ENCODE results near the gene PEAK3. TPM values are rescaled to one million over a fixed set of nuclear protein-coding genes. Genes with fewer than 3 reads are reported as not detected.

Gene PEAK3, protein sequence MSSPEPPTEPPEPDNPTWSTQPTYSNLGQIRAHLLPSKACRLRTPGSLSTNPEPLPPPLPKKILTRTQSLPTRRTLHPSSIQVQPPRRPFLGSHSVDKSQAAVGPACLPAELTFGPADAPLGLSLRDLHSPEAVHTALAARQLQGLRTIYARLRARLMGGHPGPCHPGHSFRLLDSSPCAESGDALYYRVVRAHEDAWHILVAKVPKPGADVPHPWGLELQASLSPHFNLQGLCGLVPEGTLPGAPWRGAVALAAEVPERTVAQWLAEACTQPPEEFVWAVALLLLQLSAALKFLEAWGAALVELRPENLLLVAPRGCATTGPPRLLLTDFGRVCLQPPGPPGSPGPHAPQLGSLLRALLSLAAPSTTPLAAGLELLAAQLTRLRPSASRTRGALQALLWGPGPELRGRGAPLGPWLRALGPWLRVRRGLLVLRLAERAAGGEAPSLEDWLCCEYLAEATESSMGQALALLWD
- 0.03 and 0.35 TPM in 2 replicates for total RNA-seq (2014; rRNA removed; shearing (Covaris generic))
- polyA plus RNA-seq (2015; cell fraction: cytosol; rRNA removed): 0.03 and 0.06 TPM in 2 replicates
- polyA plus RNA-seq (2015; cell fraction: nucleus; rRNA removed): not detected in 2 replicates

DNA sequence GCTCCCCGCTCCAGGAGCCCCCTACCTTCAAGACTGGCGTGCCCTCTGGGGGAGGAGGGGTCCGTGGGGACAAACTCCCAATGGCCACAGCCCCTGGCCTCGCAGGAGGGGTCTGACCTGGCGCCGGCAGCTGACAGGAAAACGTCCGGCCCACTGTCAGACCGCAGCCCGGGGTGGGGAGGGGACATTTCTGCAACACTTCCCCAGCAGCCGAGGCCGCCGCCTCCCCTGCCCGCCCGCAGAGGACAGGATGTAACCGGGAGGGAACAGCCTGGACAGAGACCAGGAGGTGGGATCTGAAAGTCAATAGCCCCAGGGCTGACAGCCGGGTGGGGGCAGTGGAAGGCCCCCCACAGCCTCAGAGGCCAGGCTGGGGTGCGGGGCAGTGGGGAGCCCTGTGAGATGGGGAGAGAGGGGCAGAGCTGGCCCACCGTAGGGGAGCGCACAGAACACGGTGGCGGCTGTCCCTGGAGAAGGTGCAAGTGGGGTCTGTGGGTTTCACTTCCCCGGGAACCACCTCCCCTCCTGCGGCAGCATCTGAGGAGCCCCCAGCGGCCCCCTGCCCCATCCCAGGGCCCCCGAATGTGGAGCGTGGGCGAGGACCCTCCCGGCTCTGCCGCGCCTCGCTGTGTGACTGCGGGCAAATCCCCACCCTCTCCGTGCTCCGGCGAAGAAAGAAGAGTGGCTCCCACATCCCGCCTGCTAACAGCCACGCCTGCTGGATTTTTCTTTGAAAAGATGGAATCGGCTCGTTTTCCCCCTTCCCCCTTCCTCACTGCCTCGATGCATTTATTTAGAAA, at the start of gene PEAK3:
TSS of gene PEAK3 (minus strand) at position 114 of the 800 bp plus-strand sequence. CDS start 1,244 bp downstream, outside the sequence.
- peak; percentile 63 for DNase-seq (ENCODE audit: low read depth)

DNA sequence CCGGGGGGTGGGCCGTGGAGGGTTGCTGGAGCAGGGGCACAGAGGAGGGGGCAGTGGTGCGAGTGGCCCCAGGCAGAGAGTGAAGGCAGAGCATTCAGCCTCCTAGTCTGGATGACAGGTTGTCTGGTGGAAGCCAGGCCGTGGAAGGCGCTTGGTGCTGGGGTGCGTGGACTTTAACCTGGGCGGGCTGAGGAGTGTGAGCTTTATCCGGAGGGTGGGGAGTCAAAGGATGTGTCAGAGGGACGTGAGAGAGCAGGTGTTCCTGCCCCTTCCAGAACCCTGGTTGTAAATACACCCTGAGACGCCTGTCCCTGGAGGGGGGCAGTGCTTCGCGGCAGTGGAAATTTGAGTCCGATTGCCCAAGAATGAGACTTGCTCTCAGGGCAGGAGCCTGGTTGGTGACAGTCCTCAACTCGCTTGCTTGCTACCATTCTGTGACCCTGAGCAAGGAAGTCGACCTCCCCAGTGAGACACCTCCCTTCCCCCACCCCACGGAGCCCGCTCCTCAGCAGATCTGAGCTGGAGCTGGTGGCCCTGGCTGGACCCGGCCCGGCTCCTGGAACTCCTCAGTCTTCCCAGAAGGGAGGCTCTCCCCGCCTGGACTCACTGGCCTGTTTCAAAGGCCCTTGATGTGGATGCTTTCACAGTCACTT, 48.8 kb upstream of the PEAK3 start:
- no peak for DNase-seq (ENCODE audit: low read depth)

DNA sequence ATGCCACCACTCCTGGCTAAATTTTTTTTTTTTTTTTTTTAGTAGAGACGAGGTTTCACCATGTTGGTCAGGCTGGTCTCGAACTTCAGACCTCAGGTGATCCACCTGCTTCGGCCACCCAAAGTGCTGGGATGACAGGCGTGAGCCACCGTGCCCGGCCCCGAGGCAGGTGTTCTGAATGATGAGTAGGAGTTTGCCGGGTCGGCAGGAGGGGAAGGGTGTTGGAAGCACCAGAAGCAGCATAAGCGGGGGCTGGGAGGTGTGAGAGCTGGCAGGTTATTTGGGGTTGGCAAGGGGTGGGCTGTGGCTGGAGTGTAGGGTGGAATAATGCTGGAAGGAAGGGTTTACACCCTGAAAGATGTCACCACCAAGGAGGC, 48.3 kb upstream of the PEAK3 start:
- DNase-seq (ENCODE audit: low read depth): no peak

DNA sequence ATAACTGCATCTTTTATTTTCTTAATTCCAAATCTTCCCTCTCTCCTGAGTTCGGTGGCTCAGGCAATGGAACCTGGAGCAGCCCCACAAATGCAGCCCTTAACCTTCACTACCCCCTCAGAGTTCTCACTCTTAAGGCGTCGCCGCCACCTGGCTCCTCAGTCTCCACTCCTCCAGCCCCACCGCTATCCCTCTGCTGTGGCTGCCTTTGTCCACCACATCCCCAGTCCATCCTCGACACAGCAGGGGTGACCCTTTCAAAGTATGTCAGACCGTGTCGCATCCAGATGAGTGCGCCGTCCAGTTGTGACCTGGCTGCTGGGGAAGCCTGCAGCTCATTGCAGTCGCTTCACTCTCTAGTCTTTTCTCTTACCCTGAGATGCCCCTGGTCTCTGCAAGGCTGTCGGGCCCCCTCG, 47.5 kb upstream of the PEAK3 start:
- DNase-seq (ENCODE audit: low read depth): no peak

DNA sequence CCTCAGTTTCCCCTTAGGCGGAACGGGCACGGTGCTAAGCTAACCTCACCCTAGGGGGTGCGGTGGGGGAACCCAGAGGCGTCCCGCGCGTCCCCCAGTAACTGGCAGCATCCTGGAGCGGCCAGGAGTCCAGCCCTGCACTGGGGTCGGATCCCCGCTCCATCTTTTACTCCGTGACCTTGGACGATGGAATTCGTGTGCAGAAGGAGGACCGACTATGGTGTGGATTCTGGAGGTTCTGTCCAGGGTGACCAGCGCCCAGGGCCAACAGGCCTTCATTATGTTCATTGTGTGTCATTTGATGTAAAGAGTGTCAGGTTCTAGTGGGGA, 47.1 kb upstream of the PEAK3 start:
- DNase-seq (ENCODE audit: low read depth): no peak

DNA sequence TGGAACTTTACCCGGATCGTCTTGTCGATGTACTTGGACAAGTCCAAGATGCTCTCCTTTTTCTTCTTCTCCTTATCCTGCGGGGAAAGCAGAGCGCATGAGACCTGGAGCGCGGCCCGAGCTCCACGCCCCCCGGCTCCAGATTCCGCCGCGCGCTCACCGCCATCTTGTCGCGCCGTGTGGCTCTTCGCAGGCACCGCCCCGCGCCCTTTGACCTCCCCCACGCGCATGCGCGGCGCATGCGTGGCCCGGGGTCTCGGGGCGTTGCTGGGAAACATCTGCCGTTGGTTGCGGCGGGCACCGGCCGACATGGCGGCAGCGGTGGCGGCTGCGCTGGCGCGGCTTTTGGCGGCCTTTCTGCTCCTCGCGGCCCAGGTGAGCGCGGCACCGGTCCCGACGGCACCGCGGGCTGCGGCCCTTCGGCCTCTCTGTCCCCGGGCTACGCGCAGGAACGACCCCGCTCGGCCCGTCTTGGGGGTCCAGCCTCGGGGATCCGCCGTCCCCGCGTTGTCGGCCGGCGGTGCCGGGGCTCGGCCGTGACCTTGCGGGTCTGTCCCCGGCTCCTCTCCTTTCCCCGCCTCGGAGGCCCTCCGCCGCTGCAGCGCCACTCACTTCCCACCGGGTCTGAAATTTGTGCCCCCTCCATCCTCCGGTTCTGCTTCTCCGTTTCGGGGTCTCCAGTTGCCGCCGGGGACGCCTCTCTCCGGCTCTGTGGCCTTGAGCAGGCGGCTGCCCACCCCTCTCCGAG, 46.6 kb upstream of the PEAK3 start, which contains the start of the genes LSM7 and SPPL2B:
TSS of gene LSM7 (minus strand) at position 186 of the 748 bp plus-strand sequence. CDS start at position 166, 20 bp downstream.
TSS of gene SPPL2B (plus strand) at position 284 of the 748 bp plus-strand sequence. CDS start at position 310, 26 bp downstream.
- DNase-seq (ENCODE audit: low read depth): peak; percentile 79

DNA sequence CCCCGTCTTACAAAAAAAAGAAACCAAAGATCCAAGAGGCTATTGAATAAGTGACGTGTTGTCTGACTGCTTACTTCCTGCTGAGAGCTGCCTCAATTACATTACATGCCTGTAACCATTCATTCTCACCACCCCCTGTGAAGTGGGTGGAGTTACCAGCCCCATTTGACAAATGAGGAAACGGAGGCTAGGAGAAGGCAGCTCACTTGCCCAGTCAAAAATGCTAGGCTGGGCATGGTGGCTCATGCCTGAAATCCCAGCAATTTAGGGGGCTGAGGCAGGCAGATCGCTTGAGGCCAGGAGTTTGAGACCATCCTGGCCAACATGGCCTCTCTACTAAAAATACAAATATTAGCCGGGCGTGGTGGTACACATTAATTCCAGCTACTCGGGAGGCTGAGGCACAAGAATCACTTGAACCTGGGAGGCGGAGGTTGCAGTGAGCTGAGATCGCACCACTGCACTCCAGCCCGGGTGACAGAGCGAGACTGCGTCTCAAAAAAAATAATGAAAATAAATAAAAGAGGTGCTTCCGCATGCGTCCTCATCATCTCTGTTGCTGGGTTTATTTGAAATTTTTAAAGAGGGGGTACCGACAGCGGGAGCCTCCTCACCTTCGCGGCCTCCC, 45.9 kb upstream of the PEAK3 start:
- DNase-seq (ENCODE audit: low read depth): peak; percentile 61

DNA sequence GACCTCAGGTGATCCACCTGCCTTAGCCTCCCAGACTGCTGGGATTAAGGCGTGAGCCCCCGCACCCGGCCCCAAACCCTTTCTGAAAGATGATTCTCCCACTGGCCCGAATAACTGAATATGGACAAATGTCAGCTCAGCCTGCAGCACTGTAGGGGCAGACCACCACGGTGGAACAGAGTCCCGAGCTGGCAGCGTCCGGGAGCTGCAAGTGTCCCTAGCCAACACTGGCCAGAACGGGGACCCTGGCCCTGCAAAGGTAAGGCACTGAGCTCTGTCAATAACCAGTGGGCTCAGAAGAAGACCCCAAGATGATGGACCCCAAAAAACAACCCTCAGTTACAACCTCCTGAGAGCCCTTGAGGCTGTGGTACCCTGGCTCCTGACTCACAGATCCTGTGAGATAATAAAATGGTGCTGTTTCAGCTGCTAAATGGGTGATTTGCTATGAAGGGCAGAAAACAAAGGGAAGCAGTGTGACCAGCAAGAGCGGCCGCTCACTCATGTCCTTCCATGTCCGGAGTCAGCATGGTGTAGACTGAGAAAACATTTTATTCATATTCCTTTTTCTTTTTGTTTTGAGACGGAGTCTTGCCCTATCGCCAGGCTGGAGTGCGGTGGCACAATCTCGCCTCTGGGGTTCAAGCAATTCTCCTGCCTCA, 44.9 kb upstream of the PEAK3 start:
- DNase-seq (ENCODE audit: low read depth): no peak

DNA sequence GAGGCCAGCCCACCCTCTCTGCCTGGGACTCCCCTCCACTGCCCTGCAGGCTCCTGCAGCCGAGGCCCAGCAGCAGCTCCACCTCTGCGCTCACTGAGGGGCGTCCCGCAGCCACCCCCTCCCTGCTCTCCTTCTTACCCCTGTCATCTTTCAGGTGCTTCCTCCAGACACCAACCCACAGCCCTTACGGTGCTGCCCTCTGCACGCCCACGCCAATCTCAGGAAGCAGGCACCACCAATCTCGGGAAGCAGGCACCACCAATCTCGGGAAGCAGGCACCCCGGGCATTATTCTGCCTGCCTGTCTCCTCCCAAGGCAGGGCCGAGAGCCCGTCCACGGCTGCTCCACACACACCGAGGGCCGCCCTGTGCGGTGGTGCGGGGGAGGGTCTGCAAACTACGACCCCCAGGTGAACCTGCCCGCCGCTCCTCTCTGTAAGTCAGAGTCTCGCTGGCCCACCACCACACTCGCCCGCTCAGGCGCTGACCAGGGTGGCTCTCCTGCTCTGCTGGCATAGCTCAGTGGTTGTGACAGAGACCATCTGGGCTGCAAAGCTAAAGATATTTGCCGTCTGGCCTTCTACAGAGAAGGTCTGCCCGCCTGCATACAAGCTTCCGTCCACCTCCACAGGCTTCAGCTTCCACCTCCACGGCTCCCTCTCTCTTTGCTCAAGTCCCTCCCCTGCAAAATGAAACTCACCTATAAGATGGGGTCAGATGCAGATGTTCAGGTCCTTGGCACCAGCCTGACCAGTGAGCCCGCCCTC, 43.5 kb upstream of the PEAK3 start:
- DNase-seq (ENCODE audit: low read depth): no peak

DNA sequence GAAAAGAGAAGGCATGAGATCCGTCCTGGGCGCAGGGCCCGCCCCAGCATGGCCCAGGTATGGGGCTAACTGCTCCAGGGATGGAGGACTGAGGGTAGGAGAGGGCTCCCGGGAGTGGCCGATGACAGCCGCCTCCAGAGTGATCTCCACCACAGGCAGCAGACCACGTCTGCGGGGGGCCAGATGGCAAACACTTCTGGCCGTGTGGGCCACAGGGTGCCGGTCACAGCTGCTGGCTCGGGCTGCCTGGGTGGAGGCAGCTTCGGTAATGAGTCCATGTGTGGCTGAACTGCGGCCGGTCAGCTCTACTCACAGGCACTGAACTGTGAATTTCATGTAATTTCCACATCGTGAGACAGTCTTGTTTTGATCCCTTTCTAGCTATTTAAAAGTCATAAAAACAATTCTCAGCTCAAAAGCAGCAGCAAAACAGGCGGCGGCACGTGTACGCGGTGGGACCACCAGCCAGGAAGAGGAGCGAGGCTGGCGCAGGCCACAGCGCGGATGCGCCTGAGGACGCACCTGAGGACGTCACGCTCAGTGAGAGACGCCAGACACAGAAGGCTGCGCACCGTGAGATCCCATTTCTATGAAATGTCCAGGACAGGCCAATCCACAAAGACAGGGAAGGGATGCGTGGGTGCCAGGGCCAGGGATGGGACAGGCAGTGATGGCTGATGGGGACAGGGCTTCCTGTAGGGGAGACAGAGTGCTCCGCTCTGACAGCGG, 42.4 kb upstream of the PEAK3 start:
- DNase-seq (ENCODE audit: low read depth): no peak

DNA sequence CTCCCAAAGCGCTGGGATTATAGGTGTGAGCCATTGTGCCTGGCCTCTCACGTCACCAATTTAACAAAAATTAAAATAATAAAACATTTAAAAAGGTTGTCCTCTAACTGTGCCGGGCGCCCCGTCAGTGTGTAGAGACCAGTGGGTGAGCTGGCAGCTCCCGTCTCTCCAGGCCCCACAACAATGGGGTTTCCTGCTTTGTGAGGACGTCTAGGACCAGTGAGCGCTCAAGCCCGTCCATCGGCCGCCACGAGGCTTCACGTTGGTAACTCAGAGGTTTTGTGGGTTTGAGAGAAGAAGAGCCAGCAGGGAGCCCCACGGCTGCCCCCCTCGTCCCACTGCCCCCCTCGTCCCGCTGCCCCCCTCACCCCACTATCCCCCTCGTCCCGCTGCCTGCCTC, 41.7 kb upstream of the PEAK3 start:
- DNase-seq (ENCODE audit: low read depth): no peak

DNA sequence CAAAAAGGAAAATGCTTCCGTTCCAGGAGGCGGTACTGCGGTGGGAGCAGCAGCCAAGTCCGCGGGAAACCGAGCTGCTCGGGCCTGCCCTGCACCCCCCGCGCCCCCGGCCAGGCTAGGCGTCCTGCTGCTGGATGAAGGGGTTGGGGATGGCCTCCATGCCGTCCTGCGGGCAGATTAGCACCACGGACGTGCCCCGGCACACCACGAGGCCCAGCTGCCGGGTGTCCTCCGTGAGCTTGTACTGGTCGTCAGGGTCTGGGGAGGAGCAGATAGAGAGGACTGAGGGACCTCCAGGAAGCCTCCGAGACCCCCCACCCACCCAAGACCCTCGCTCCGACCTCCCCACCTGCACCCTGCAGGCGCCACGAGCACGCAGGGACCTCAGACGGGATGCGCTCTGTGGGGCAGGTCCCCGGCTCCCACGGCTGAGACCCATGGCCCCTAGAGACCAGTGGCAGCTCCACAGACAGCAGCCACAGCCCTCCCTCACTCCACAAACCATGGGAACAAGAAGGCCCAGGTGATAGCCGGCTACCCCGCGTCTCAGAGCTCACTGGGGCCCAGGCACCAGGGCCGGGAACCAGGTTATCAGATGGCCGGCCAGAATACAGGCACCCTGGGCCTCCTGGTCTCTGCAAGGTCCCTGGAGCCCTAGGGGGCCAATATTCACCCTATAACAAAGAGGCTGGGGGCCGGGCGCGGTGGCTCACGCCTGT, 39.7 kb upstream of the PEAK3 start:
- DNase-seq (ENCODE audit: low read depth): no peak

DNA sequence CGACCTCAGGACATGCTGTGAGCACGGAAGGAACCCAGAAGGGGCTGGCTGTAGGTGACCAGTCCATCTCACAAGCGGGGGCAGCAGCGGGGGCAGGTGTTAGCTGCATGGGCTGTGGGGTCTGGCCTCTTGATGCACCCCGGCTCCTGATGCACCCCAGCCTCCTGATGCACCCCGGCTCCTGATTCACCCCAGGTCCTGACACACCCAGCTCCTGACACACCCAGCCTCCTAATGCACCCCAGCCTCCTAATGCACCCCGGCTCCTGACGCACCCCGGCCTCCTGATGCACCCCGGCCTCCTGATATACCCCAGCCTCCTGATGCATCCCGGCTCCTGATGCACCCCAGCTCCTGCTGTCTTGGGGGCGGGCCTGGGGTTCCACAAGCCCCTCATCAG, 39.0 kb upstream of the PEAK3 start:
- DNase-seq (ENCODE audit: low read depth): no peak

DNA sequence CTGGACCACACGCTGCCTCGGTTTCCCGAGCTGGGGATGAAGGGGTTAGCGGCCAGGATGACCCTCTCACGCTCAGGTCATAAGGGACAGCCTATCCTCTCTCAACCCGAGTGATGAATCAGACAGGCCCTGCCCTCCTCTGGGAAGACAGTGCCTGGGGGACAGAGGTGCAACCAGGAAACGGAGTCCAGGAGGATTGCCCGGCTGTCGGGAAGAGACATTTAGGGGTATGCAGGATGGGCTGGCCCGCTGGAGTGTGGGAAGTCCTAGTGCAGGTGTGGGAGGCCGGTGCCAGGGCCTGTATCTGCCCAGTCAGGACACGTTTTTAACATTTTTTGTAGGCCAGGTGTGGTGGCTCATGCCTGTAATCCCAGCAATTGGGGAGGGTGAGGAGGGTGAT, 38.1 kb upstream of the PEAK3 start:
- DNase-seq (ENCODE audit: low read depth): no peak

DNA sequence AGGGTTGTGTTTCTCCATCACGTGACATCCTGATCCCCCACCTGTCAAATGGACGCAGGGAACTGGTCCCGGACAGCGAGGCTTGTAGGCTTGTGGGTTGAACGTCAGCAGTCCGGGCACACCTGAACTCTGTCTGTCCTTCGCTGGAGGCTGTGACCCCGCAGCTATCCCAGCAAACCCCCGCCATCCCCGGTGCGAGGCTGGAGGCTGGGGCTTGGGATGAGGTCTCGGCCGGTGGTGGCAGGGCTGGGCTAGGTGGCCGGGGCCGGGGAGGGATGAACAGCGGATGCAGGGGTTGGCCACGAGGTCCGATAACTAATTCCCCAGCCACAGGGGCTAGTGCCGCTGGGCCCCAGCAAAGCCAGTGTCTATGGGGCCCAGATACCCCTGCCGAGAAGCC, 37.6 kb upstream of the PEAK3 start:
- DNase-seq (ENCODE audit: low read depth): no peak

DNA sequence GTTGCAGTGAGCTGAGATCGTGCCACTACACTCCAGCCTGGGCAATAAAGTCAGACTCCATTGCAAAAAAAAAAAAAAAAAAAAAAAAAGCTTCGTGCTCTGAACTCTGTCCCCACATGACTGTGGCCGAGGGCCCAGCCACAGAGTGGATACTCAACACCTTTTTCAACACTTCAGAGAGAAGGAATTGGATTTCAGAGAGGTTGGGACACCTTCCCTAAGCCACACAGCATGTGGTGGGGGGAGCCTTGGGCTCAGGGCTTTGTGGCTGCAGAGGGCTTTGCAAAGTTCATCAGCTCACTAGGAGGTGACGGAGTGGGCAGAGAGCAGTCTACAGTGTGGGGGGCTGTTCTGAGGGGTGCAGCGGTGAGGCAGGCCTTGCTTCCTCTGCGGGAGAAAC, 36.9 kb upstream of the PEAK3 start:
- DNase-seq (ENCODE audit: low read depth): no peak

DNA sequence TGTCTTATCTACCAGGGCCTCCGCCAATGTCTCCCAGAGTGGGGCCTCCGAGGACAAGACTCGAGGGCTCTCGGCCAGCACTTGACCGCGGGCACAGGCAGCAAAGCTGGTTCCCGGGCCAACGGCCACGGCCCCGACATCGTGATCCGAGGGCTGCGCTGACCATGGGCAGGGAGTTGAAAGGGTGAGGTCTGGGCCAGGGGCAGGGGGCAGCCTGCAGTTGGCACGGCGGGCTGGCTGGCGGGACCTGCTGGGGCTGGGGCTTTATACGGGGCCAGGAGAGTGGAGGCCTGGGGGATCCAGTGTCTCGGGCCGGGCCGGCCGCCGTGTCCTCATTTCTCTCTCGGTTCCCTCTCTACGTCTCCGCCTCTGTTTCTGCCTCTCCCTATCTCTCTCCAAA, 35.8 kb upstream of the PEAK3 start:
- DNase-seq (ENCODE audit: low read depth): no peak

DNA sequence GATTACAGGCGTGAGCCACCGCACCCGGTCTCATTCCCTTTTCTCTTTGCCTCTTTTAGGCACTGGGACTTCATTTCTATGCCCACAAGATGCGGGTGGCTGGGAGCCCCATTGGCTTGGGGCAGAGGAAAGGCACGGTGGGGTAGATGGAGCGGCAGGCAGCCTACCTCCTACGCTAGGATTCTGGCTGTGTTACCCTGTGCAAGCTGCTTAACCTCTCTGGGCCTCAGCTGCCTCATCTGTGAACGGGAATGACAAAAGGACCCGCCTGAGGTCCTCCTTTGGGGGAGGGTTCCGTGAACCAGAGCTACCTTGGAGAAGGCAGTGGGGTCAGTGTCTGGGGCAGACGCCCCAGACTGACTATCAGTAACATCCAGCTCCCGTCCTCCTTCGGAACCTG, 35.3 kb upstream of the PEAK3 start:
- no peak for DNase-seq (ENCODE audit: low read depth)

Measured in HT1080 (cell line).